Hematopoietic multipotent progenitor cell (in vitro differentiated cells): ENCODE measurements around the gene ABCB6. TPM values are rescaled to one million over a fixed set of nuclear protein-coding genes. Genes with fewer than 3 reads are reported as not detected.

ENCODE experiments used
- DNase-seq, 3 donors: peaks; one replicate each; pipeline ENCODE4 v3.0.0-alpha.2; 2011 to 2015; ENCODE audit warnings: low read depth in 2 of 3, low spot score in 2 of 3
- total RNA-seq: library from RNA; depleted of rRNA; stranded (reverse); fragments of >200 nt; gene quantifications from one replicate; pipeline ENCODE4 v1.2.3, GENCODE V29; 2012

The ABCB6 gene
- total RNA-seq, 1 donor, result 11.3 TPM

DNA sequence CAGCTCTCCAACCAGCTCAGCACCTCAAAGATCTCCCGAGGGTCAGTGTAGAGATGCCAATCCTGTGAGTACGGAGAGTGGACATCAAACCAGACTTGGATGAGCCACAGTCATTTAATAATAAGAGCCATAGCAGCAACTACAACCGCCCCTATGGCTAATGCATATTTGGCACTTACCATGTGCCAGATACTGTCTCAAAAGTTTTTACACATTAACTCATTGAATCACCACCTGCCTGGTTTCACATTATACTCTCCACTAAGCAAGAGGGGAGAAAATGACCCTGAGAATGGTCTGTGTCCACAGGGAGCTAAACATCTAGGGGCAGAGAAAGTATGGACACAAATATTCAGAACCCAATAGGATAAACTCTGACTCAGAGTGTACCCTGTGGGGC is 44.6 kb downstream of the ABCB6 start:
- no peak for DNase-seq

DNA sequence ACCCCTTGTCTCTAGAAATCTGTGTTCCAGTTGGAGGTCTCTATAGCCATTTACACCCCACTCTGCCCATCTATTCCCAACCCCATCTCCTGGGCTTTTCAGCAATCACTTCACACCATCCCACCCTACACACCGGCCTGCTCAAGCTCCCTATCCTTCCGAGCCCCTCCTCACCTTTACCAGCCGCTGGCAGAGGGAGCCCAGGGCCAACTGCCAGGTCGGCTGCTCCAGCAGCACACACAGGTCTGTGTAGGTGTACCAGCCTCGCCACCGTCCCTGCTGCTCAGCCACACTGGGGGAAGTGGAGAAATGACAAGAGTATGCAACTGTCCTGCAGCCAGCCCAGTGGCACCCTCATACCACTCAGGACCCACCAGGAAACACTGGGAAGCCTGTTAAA is 45.6 kb downstream of the ABCB6 start:
- DNase-seq, result no peak

DNA sequence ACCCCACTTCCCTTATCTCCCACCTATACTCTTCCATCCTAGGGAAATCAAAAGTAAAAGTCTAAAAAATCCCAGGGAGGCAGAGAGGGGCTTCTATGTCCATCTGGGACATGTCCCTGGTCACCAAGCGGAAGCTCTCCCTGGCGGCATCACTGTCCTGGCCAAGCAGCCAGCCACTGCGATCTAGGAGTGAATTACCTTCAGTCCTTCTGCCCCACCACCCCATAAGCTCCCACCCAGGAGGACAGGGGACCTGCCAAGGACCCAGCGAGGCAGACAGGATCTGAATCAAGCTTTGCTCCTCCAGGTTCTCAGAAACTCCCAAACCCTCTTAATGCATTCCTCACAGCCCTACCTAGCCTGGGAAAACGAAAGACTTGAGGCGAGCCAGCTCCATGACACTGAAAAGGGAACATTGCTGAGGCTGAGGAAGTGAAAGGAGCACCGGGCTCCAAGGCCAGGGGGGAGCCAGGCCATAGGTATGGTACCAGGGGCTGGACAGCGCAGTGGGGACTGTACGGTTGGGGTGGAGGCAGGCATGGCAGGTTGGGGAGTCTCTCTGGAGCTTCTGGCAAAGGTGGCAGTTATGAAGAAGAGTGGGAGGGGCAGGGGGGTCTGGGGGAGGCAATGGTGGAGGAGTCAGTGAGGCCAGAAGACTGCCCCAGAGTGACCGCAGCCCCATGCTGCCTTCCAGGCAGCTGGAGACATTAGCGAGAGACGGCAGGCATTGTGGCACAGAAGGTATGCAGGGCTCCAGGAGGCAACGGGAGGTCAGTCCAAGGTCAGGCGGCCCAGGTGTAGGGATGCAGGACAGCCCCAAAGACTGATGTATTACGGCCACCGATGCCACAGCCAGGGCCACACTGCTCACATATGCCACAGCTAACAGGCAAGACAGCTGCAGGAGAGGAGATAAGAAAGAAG is 46.3 kb downstream of the ABCB6 start:
- DNase-seq, result no peak

DNA sequence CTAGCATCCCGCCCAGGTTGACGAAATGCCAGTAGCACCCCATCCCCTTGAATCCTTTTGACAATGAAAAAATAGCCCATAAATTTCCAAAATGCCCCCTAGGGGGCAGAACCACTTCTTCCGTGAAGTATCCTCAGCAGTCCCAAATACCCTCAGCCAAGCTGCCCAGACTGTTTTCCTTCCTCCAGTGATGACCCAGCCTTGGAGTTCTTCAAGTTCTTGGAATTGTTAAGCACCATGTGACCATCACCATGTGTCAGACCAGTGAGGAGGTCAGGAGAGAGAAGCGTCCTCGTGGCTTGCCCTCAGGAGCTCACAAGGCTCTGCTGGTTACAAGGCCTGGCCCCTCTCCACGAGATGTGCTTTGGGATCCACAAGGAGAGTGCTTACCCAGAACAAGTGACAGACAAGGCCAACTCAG is 47.5 kb downstream of the ABCB6 start:
- peak in 2 of 3 donors; percentile 21 to 52 for DNase-seq

DNA sequence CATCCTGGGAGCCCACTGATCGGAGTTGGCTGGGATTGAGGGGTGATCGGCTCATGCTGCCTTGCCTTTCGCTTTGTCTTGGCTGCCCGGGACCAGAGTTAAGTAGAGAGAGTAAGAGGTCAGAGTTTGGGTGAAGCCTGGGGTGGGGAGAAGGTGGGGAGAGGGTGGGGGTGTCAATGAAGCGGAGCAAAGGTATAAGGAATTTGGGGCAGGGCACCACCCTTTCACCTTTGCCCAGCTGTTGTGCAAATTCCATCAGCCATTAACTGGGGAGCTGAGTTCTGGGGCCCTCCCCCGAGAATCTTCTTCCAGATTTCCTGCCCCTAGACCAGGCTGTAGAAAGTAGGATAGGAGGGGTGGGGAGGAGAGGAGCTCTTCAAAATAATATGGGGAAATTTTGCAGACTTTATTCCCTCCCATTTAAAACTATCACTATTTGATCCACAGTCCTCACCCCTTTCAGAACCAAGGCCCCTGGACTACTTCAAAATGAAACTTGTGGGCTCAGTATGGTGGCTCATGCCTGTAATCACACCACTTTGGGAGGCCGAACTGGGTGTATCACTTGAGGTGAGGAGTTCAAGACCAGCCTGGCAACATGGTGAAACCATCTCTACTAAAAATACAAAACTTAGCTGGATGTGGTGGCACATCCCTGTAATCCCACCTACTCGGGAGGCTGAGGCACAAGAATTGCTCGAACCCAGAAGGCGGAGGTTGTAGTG is 48.7 kb downstream of the ABCB6 start, which contains the start of gene SLC23A3:
SLC23A3 (minus strand) TSS at position 100 of the 725 bp plus-strand sequence; CDS start at position 55, 45 bp downstream.
- no peak for DNase-seq

DNA sequence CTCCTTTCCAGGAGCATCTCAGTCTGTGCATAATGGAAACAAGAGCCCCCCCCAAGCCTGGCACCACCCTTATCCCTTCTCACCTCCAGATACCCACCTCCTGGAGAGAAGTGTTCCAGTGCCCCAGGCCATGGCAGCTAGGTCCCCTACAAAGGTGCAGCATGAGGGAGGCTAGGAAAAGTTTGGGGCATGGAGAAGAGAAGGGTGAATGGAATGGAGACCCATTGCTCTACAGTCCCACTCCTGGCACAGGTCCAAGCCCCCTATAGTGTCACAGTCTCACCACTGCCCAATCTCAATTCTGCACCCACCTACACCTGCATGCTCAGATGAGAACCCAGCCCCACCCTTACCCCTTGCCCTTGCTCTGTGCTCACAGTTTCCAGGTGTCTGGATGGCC is 49.8 kb downstream of the ABCB6 start:
- DNase-seq, result no peak

DNA sequence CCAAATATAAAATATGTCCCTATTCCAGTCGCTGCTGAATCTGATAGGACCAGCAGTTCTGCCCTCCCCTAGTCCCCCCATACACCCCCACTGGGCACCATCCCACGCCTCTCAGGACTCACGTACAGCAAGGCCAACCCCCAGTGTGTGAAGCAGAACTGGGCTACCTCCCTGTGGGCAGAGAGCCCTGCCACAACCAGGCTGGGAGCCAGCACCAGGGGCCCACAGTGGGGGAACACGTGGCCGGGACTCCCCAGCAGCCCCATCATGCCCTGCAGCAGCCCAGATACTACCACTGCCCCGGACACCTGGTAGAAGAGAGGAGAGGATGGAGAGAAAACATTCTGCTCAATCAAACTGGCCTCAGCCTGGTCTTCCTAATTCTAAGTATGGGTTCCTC is 50.2 kb downstream of the ABCB6 start:
- peak in 2 of 3 donors; percentile 29 to 39 for DNase-seq

DNA sequence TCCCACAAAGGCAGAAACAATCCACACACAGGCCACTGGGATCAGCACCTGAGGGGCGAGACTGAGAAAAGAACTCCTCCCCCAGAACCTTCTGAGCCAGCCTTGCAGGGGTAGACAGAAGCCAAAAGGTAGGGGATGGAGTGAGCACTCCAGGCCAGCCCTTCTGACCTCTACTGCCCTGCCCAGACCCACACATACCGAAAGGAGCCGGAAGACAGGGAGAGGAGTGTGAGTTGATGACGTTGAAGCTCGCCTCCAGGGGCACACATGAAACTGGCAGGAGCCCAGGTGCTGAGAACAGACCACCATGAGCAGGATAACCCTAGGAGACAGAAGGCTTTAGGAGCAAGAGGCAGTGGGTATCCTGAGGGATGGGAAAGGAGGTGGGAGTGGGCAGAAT is 50.8 kb downstream of the ABCB6 start:
- DNase-seq, result no peak

DNA sequence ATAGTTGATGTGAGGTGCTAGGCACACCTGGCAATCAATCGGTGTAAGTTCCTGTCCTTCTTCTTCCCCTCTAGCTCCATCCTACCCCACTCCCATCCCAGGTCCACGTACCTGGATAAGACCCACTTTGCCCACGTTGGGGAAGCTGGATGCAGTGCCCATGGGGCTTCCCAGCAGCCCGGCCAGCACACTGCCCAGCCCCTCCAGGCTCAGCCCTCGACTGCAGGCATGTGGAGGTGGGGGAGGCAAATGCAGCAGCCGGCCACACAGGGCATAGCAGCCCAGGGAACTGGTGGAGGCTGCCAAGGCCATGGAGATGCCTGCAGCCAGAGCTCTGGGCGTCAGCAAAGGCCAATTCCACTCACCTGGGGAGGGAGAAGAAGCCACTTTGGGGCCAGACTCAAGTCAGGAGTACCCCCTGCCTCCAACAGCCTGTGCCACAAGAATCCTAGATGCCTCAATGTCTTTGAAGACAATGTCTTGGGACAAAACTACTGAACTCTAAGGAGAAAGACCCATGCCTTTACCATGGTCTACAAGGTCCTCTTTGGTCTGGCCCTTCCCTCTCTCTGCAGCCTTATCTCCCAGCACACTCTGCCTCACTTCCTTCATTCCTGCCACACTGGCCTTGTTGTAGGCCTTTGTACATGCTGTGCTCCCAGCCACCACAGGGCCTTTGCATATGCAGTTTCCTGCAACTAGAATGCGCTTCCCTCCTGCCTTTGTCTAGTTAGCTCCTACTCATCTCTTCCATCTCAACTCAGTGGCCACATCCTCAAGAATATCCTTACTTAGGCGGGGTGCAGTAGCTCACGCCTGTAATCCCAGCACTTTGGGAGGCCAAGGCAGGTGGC is 53.5 kb downstream of the ABCB6 start:
- DNase-seq, result no peak

DNA sequence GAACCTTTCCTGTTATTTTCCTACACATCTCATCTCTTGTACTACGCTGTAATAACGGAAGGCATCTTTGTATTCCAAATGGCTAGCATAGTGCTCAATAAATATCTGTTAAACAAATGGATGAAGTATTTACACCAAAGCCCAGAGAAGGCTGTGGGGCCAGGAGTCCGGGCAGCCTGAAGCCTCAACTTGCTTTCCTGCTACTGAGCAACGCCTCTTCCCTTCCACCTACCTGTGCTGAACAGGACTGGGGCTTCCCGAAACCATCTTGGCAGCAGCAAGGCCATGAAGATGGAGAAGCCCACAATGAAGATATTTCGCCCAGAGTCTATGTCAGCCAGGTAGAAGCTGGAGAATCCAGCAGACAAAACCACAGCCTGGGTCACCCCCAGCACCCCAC is 55.6 kb downstream of the ABCB6 start:
- DNase-seq, result no peak

DNA sequence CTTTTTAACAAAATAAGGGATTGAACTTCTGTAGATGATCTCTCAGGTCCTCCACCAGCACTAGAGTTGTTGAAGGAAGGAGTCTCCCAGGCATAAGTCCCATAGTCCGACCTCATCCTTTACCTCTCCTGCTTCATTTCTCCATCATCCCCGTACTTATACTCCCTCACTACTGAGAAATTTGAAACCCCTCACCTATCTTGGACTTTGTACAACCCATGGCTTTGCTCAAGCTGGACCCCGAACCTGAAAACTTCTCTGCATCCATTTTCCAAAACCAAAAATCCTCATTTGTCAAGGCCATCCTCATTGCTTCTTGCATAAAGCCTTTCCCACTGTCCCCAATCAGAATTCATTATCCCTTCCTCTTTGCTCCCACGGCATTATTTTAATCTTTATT is 57.7 kb downstream of the ABCB6 start:
- DNase-seq, result peak in 1 of 3 donors; percentile 8

DNA sequence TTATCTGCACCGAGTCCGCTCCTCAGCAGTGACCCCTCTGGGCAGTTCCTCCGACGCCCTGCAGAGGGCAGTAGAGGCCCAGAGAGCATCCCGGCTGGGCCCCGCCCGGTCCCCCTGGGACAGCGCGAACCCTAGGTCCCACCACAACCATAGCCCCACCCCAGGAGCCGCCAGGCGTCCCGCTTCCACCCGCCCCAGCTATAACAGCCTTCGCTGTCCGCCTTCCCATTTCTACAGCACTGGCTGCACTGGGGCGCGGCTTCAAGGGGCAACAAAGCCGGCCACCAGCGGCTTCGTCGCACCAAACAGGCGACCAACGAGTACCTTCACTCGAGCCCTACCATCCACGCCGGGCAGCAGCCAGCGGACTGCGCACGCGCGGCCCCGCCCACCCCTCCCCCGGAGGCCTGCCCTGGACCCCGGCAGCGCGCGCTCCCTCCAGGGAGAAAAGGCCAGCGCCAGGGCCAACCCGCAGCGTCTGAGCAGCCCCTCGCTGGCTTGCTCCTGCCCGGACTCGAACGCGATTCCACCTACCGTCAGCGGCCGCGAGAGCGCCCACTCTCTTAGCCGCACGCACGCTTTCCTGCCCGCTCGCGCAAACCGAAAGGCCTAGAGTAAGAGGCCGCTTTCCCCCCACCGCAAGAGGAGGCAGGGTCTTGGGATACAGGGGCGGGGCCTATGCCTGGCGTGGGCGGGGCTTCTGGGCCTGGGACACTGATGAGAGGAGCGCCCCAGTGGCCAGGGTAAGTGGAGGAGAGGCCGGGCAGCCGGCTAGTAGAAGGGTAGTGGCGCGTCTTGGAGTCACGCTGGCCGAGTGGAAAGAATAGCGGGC is 58.4 kb downstream of the ABCB6 start, which contains the start of gene NHEJ1:
NHEJ1 (minus strand) TSS at position 630 of the 832 bp plus-strand sequence. CDS start 2,453 bp downstream, outside the sequence.
- DNase-seq, result peak; percentile 92 to 97 (median 95)

Other genes starting within 250 kb of the ABCB6 start
- not detected for gene FEV, start 233.8 kb downstream of the ABCB6 start, total RNA-seq
- not detected for gene CRYBA2, start 225.5 kb downstream of the ABCB6 start, total RNA-seq
- gene CFAP65, start 177.4 kb downstream of the ABCB6 start, total RNA-seq, result not detected
- gene IHH, start 158.0 kb downstream of the ABCB6 start, total RNA-seq, result 0.27 TPM
- gene NHEJ1, start 58.1 kb downstream of the ABCB6 start, total RNA-seq, result 27.2 TPM
- gene SLC23A3, start 48.9 kb downstream of the ABCB6 start, total RNA-seq, result 0.27 TPM
- gene CNPPD1, start 42.0 kb downstream of the ABCB6 start, total RNA-seq, result 60.1 TPM
- gene RETREG2, start 40.7 kb downstream of the ABCB6 start, total RNA-seq, result 108 TPM
- gene ZFAND2B, start 12.2 kb downstream of the ABCB6 start, total RNA-seq, result 87.8 TPM
- gene ATG9A, start 10.7 kb upstream of the ABCB6 start, total RNA-seq, result 56.8 TPM
- 38.5 TPM for gene ANKZF1, start 10.8 kb upstream of the ABCB6 start, total RNA-seq
- gene GLB1L, start 26.5 kb upstream of the ABCB6 start, total RNA-seq, result 21.8 TPM
- 39.6 TPM for gene STK16, start 26.5 kb upstream of the ABCB6 start, total RNA-seq
- not detected for gene TUBA4B, start 34.3 kb upstream of the ABCB6 start, total RNA-seq
- 22.9 TPM for gene TUBA4A, start 35.0 kb upstream of the ABCB6 start, total RNA-seq
- gene DNAJB2, start 60.4 kb upstream of the ABCB6 start, total RNA-seq, result 24.8 TPM
- gene PTPRN, start 90.4 kb upstream of the ABCB6 start, total RNA-seq, result under 0.01 TPM
- gene RESP18, start 113.8 kb upstream of the ABCB6 start, total RNA-seq, result not detected
- 118 TPM for gene DNPEP, start 169.0 kb upstream of the ABCB6 start, total RNA-seq
- not detected for gene DES, start 199.4 kb upstream of the ABCB6 start, total RNA-seq
- gene SPEG, start 215.9 kb upstream of the ABCB6 start, total RNA-seq, result 0.81 TPM